DND-41 (cell line): Measurements from ENCODE around the gene BICDL2.

ENCODE experiments used
- ATAC-seq: fragments of 200-7000 bp; cut with Tn5 transposase; 3 replicates; pipeline ENCODE4 v1.9.1; 2021; ENCODE audit warnings: low read depth; ENCODE audit not compliant: insufficient read depth
- DNase-seq: peaks from one replicate; pipeline ENCODE4 v3.0.0-alpha.2; 2020
- H2AFZ ChIP-seq: 2 replicates; pipeline ENCODE4 v1.6.0; 2012; ENCODE audit warnings: low read depth, low read length
- H3K27ac ChIP-seq: 2 replicates; pipeline ENCODE4 v1.5.1; 2012; ENCODE audit warnings: low read length, inconsistent platforms
- H3K27me3 ChIP-seq: fragments of 200-600 bp; sonication (generic); 2 replicates; pipeline ENCODE4 v1.6.0; 2012; ENCODE audit warnings: low read length, mild to moderate bottlenecking, inconsistent platforms; ENCODE audit not compliant: insufficient read depth, poor library complexity
- H3K36me3 ChIP-seq: 2 replicates; pipeline ENCODE4 v1.5.1; 2012; ENCODE audit warnings: low read length, inconsistent platforms; ENCODE audit not compliant: insufficient read depth
- H3K4me1 ChIP-seq: 2 replicates; pipeline ENCODE4 v1.5.1; 2012; ENCODE audit warnings: mild to moderate bottlenecking, low read length; ENCODE audit not compliant: insufficient read depth
- H3K4me2 ChIP-seq: 2 replicates; pipeline ENCODE4 v1.6.0; 2012; ENCODE audit warnings: mild to moderate bottlenecking, moderate library complexity, low read length, inconsistent platforms; ENCODE audit not compliant: insufficient read depth
- H3K4me3 ChIP-seq, 2 experiments: fragments of 200-600 bp in 1 of 2; shearing (Covaris generic) in 1 of 2; 2 replicates each; pipeline ENCODE4 v1.5.1; 2012 to 2016; ENCODE audit warnings: inconsistent platforms in 2 of 2, low read length in 2 of 2, mild to moderate bottlenecking in 2 of 2, low read depth in 1 of 2, moderate library complexity in 1 of 2
- H3K79me2 ChIP-seq: 2 replicates; pipeline ENCODE4 v1.6.0; 2012; ENCODE audit warnings: low read length, inconsistent platforms; ENCODE audit not compliant: insufficient read depth
- H3K9ac ChIP-seq: 2 replicates; pipeline ENCODE4 v1.6.0; 2012; ENCODE audit warnings: low read depth, mild to moderate bottlenecking, inconsistent platforms, low read length, moderate library complexity
- H3K9me3 ChIP-seq: 2 replicates; pipeline ENCODE4 v1.5.1; 2012; ENCODE audit warnings: low read length, moderate library complexity, mild to moderate bottlenecking, inconsistent platforms; ENCODE audit not compliant: insufficient read depth, severe bottlenecking
- H4K20me1 ChIP-seq: 2 replicates; pipeline ENCODE4 v1.6.0; 2012; ENCODE audit warnings: low read length; ENCODE audit not compliant: insufficient read depth
- CTCF ChIP-seq: IDR thresholded peaks from 2 replicates; pipeline ENCODE4 v1.5.1; 2012; ENCODE audit warnings: borderline replicate concordance, low read length, moderate library complexity, mild to moderate bottlenecking; ENCODE audit not compliant: poor library complexity, severe bottlenecking; ENCODE audit errors: extremely low read depth
- EZH2 ChIP-seq: IDR thresholded peaks from 3 replicates; pipeline ENCODE4 v1.6.1; 2012; ENCODE audit warnings: borderline replicate concordance, low read depth, mild to moderate bottlenecking, moderate library complexity, low read length, inconsistent platforms; ENCODE audit not compliant: severe bottlenecking

The BICDL2 gene

GRCh38 chr16:3022684-3023414, 13.9 kb downstream of the BICDL2 start:
- Histone ChIP-seq H3K4me1 (peaks cover 60% of the 10 kb centered on the region), H3K27ac (peak overlapping the region; percentile 94)
- no peak for ATAC-seq

GRCh38 chr16:3022208-3022683, 14.5 kb downstream of the BICDL2 start:
- H3K27me3 ChIP-seq, result no peaks in the 10 kb centered on the region
- 0 out of 2 replicates have a peak overlapping the region, but pooled peaks have one; percentile 3 for H3K27ac ChIP-seq
- H3K79me2 ChIP-seq, result peaks cover 12% of the 10 kb centered on the region
- ATAC-seq, result no peak
- no peak for TF ChIP-seq EZH2
- no peak for TF ChIP-seq CTCF
- peak overlapping the region in 1 of 2 experiments; percentile 67; a peak in 1 of 4 replicates for H3K4me3 ChIP-seq
- H3K36me3 ChIP-seq, result peaks cover 21% of the 10 kb centered on the region
- H4K20me1 ChIP-seq, result peaks cover 22% of the 10 kb centered on the region
- peak overlapping the region; percentile 81 for H3K4me2 ChIP-seq
- H3K9me3 ChIP-seq, result no peaks in the 10 kb centered on the region
- H2AFZ ChIP-seq, result no peak overlapping the region
- H3K9ac ChIP-seq, result no peak overlapping the region; the same call in 1 of the 2 replicates
- peaks cover 60% of the 10 kb centered on the region for H3K4me1 ChIP-seq
- peak; percentile 46 for DNase-seq

More at GRCh38 chr16:3022684-3023414, 13.9 kb downstream of the BICDL2 start:
- Histone ChIP-seq H4K20me1 (peaks cover 23% of the 10 kb centered on the region), H3K9me3 (no peaks in the 10 kb centered on the region), H3K36me3 (peaks cover 22% of the 10 kb centered on the region), H2AFZ (no peak overlapping the region), H3K79me2 (peaks cover 12% of the 10 kb centered on the region), H3K4me2 (peak overlapping the region; percentile 81), H3K9ac (peak overlapping the region; percentile 70), H3K4me3 (peak overlapping the region in 1 of 2 experiments; percentile 67; a peak in 3 of 4 replicates), H3K27me3 (no peaks in the 10 kb centered on the region)
- DNase-seq, result no peak
- TF ChIP-seq EZH2 (no peak), CTCF (no peak)

DNA sequence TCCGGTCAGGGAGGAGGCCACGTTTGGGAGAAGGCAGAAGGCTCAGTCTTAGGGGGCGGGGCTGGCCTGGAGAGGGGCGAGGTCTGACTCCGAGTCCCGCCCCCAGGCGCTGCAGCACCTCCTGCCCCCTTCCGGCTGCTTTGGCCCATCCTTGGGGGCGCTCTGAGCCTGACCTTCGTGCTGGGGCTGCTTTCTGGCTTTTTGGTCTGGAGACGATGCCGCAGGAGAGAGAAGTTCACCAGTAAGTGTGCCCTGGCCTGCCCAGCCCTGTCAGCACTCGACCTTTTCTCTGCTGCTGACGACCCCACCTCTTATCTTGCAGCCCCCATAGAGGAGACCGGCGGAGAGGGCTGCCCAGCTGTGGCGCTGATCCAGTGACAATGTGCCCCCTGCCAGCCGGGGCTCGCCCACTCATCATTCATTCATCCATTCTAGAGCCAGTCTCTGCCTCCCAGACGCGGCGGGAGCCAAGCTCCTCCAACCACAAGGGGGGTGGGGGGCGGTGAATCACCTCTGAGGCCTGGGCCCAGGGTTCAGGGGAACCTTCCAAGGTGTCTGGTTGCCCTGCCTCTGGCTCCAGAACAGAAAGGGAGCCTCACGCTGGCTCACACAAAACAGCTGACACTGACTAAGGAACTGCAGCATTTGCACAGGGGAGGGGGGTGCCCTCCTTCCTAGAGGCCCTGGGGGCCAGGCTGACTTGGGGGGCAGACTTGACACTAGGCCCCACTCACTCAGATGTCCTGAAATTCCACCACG, 15.1 kb downstream of the BICDL2 start:
- DNase-seq (peak; percentile 46), ATAC-seq (no peak)
- H3K9me3 ChIP-seq, result no peaks in the 10 kb centered on the region
- H3K9ac ChIP-seq, result peak overlapping the region; percentile 64; the same call in 1 of the 2 replicates
- no peak overlapping the region for H2AFZ ChIP-seq
- H3K4me2 ChIP-seq, result peak overlapping the region; percentile 83
- H3K27me3 ChIP-seq, result no peaks in the 10 kb centered on the region
- peaks cover 16% of the 10 kb centered on the region for H4K20me1 ChIP-seq
- peaks cover 60% of the 10 kb centered on the region for H3K4me1 ChIP-seq
- no peak overlapping the region; a peak in 1 of 4 replicates for H3K4me3 ChIP-seq
- H3K27ac ChIP-seq, result no peak overlapping the region
- H3K79me2 ChIP-seq, result peaks cover 12% of the 10 kb centered on the region
- H3K36me3 ChIP-seq, result peaks cover 14% of the 10 kb centered on the region
- TF ChIP-seq EZH2 (no peak), CTCF (no peak)
